Mesenteric fat pad (tissue), 1 donor: Measurements from ENCODE around the gene ARHGAP36. TPM values are rescaled to one million over a fixed set of nuclear protein-coding genes. Genes with fewer than 3 reads are reported as not detected.

Experiments
- DNase-seq: peaks from one replicate; pipeline ENCODE4 v3.0.0-alpha.2; 2020; ENCODE audit warnings: low spot score
- long read RNA-seq: library from polyadenylated mRNA; unstranded; transcript quantifications from one replicate; pipeline ENCODE4 v2.0.0, GENCODE V29; 2020
- total RNA-seq: library from RNA; stranded (reverse); fragmentation: NEBNext Ultra II Directional; extraction: Animal tissue kit (Norgen Biotek cat#: 25700); gene quantifications from one replicate; pipeline ENCODE4 v1.2.1, GENCODE V29; 2021
- donor health status: DM: yes; HTN: yes; CAD: no.

The ARHGAP36 gene
- not detected for total RNA-seq
- long read RNA-seq, result 0 reads

- no peak for DNase-seq
Observed at GRCh38 chrX:131058136-131058868, at the start of gene ARHGAP36. Gene ARHGAP36 (plus strand): TSS chrX:131058346. CDS start chrX:131081666, 23,320 bp downstream.

GRCh38 chrX:131010186-131010585, 48.0 kb upstream of the ARHGAP36 start:
- no peak for DNase-seq

- DNase-seq, result no peak
Observed at GRCh38 chrX:131025336-131025735, 32.8 kb upstream of the ARHGAP36 start.

- no peak for DNase-seq
Observed at GRCh38 chrX:131032354-131033230, 25.6 kb upstream of the ARHGAP36 start.

- no peak for DNase-seq
Observed at GRCh38 chrX:131034063-131034462, 24.1 kb upstream of the ARHGAP36 start.

GRCh38 chrX:131040781-131041180, 17.4 kb upstream of the ARHGAP36 start:
- DNase-seq, result no peak

GRCh38 chrX:131041667-131042066, 16.5 kb upstream of the ARHGAP36 start:
- no peak for DNase-seq

- no peak for DNase-seq
Observed at GRCh38 chrX:131045726-131046125, 12.4 kb upstream of the ARHGAP36 start.

GRCh38 chrX:131046596-131046995, 11.6 kb upstream of the ARHGAP36 start:
- DNase-seq, result no peak

- no peak for DNase-seq
Observed at GRCh38 chrX:131047180-131047579, 11.0 kb upstream of the ARHGAP36 start.

- DNase-seq, result no peak
Observed at GRCh38 chrX:131053076-131053475, 5.1 kb upstream of the ARHGAP36 start.

GRCh38 chrX:131054906-131055305, 3.2 kb upstream of the ARHGAP36 start:
- DNase-seq, result no peak

- no peak for DNase-seq
Observed at GRCh38 chrX:131057706-131058105, 440 bp upstream of the ARHGAP36 start.

- no peak for DNase-seq
Observed at GRCh38 chrX:131059246-131059645, 1.1 kb downstream of the ARHGAP36 start.

GRCh38 chrX:131060147-131060546, 2.0 kb downstream of the ARHGAP36 start:
- no peak for DNase-seq

GRCh38 chrX:131061306-131061705, 3.2 kb downstream of the ARHGAP36 start:
- DNase-seq, result no peak

GRCh38 chrX:131063613-131064012, 5.5 kb downstream of the ARHGAP36 start:
- DNase-seq, result no peak

GRCh38 chrX:131066237-131066636, 8.1 kb downstream of the ARHGAP36 start:
- no peak for DNase-seq

GRCh38 chrX:131067216-131067615, 9.1 kb downstream of the ARHGAP36 start:
- no peak for DNase-seq

GRCh38 chrX:131067846-131068745, 9.9 kb downstream of the ARHGAP36 start:
- no peak for DNase-seq
